GM23248 (cell line): ENCODE measurements around the gene SEC31B. TPM values are rescaled to one million over a fixed set of nuclear protein-coding genes. Genes with fewer than 3 reads are reported as not detected.

Experiments used
- DNase-seq: peaks from one replicate; pipeline ENCODE4 v3.0.0-alpha.2; 2015
- H2AFZ ChIP-seq: fragments of 200-600 bp; sonication (generic); 2 replicates; pipeline ENCODE4 v1.6.1; 2016; ENCODE audit warnings: antibody characterized with exemption
- H3F3A ChIP-seq: fragments of 200-600 bp; sonication (generic); 2 replicates; pipeline ENCODE4 v1.6.1; 2016; ENCODE audit warnings: mild to moderate bottlenecking, antibody characterized with exemption, mixed run types; ENCODE audit not compliant: insufficient read depth
- H3K27ac ChIP-seq: fragments of 200-600 bp; sonication (generic); 2 replicates; pipeline ENCODE4 v1.5.1; 2016; ENCODE audit warnings: mild to moderate bottlenecking
- H3K27me3 ChIP-seq: fragments of 200-600 bp; sonication (generic); replicated peaks from 2 replicates; pipeline ENCODE4 v1.6.1; 2016; ENCODE audit warnings: mild to moderate bottlenecking; ENCODE audit not compliant: insufficient read depth
- H3K36me3 ChIP-seq: fragments of 200-600 bp; sonication (generic); 2 replicates; pipeline ENCODE4 v1.6.1; 2016; ENCODE audit warnings: low read depth, mild to moderate bottlenecking
- H3K4me1 ChIP-seq: fragments of 200-600 bp; sonication (generic); 2 replicates; pipeline ENCODE4 v1.6.1; 2016; ENCODE audit warnings: mild to moderate bottlenecking; ENCODE audit not compliant: insufficient read depth
- H3K4me2 ChIP-seq: fragments of 200-600 bp; sonication (generic); one replicate; pipeline ENCODE4 v1.6.1; 2016; ENCODE audit warnings: mild to moderate bottlenecking; ENCODE audit not compliant: unreplicated experiment
- H3K4me3 ChIP-seq: fragments of 200-600 bp; sonication (generic); 2 replicates; pipeline ENCODE4 v1.5.1; 2016; ENCODE audit warnings: mild to moderate bottlenecking
- H3K79me2 ChIP-seq: fragments of 200-600 bp; sonication (generic); 2 replicates; pipeline ENCODE4 v1.6.1; 2016; ENCODE audit warnings: mild to moderate bottlenecking; ENCODE audit not compliant: insufficient read depth
- H3K9ac ChIP-seq: fragments of 200-600 bp; sonication (generic); 2 replicates; pipeline ENCODE4 v1.6.1; 2016; ENCODE audit warnings: mild to moderate bottlenecking
- H3K9me2 ChIP-seq: fragments of 200-600 bp; sonication (generic); 2 replicates; pipeline ENCODE4 v1.6.1; 2016; ENCODE audit warnings: mixed run types, mild to moderate bottlenecking, moderate library complexity; ENCODE audit not compliant: insufficient read depth
- H3K9me3 ChIP-seq: fragments of 200-600 bp; sonication (generic); one replicate; pipeline ENCODE4 v1.6.1; 2017; ENCODE audit warnings: low read depth
- H4K20me1 ChIP-seq: fragments of 200-600 bp; sonication (generic); 2 replicates; pipeline ENCODE4 v1.6.0; 2016; ENCODE audit not compliant: insufficient read depth
- EZH2 ChIP-seq: fragments of 200-600 bp; sonication (generic); IDR thresholded peaks from 2 replicates; pipeline ENCODE4 v1.6.1; 2018; ENCODE audit warnings: antibody characterized with exemption, mild to moderate bottlenecking; ENCODE audit not compliant: insufficient read depth, poor library complexity, severe bottlenecking
- EZH2phosphoT487 ChIP-seq: fragments of 200-600 bp; sonication (generic); IDR thresholded peaks from 2 replicates; pipeline ENCODE4 v1.6.1; 2018; ENCODE audit warnings: antibody characterized with exemption, moderate library complexity, mild to moderate bottlenecking, low read depth; ENCODE audit not compliant: insufficient read depth
- WGBS, 2 experiments: methylation state at CpG; one replicate each; pipeline ENCODE4 v1.1.6; 2015 to 2017; ENCODE audit warnings: low lambda C conversion rate in 2 of 2, low coverage in 1 of 2; ENCODE audit errors: missing lambda C conversion rate in 2 of 2; 5-methylcytosine and 5-hydroxymethylcytosine counted together
- in situ Hi-C: fragments of 300-500 bp; cut with MboI; formaldehyde crosslinking; loops from 2 replicates; pipeline ENCODE4 v1.15.0; 2020
- polyA plus RNA-seq: library from polyadenylated mRNA; unstranded; fragments of >200 nt; fragmentation: Nextera tagmentation; extraction: Ambion mirVana; gene quantifications from 2 replicates; pipeline ENCODE4 v1.2.1, GENCODE V29; 2016
- total RNA-seq: library from RNA; depleted of rRNA; stranded (reverse); fragments of >200 nt; shearing (Covaris generic); gene quantifications from 2 replicates; pipeline ENCODE4 v1.2.3, GENCODE V29; 2014

Gene SEC31B
- total and polyA plus RNA-seq, 2 experiments from 2014 or later = 2.5 to 4.5 TPM

- Histone ChIP-seq H3K9ac (no peak overlapping the region), H2AFZ (no peak overlapping the region), H3K4me1 (no peaks in the 10 kb centered on the region), H3K4me2 (no peak overlapping the region), H3F3A (no peaks in the 10 kb centered on the region), H3K27ac (no peak overlapping the region), H3K79me2 (no peaks in the 10 kb centered on the region), H3K9me2 (no peaks in the 10 kb centered on the region), H3K4me3 (no peak overlapping the region), H3K36me3 (peaks cover 12% of the 10 kb centered on the region; the same call in 1 of the 2 replicates), H4K20me1 (no peaks in the 10 kb centered on the region), H3K27me3 (no peaks in the 10 kb centered on the region), H3K9me3 (no peaks in the 10 kb centered on the region)
- WGBS, 2 experiments = 50 to 59% methylated on average over 5 of the region's 5 CpGs
- DNase-seq = no peak
- in situ Hi-C loops = loop anchor here (10.0 kb wide), 1 partner anchor 323 kb away; no protein-coding TSS in a partner anchor
- TF ChIP-seq EZH2 (no peak), EZH2phosphoT487 (no peak)
Measured at GRCh38 chr10:100551738-100552137, 32.1 kb upstream of the SEC31B start.

- in situ Hi-C loops = loop anchor here (10.0 kb wide), 1 partner anchor 324 kb away; no protein-coding TSS in a partner anchor
- no peaks in the 10 kb centered on the region for H4K20me1 ChIP-seq
- peaks cover 12% of the 10 kb centered on the region; the same call in 1 of the 2 replicates for H3K36me3 ChIP-seq
- no peak overlapping the region for H2AFZ ChIP-seq
- H3K4me2 ChIP-seq = no peak overlapping the region
- TF ChIP-seq EZH2 = no peak
- no peak for TF ChIP-seq EZH2phosphoT487
- no peaks in the 10 kb centered on the region for H3K9me3 ChIP-seq
- H3K27ac ChIP-seq = no peak overlapping the region
- DNase-seq = no peak
- 59 to 66% methylated on average over 4 of the region's 4 CpGs for WGBS, 2 experiments
- H3K9me2 ChIP-seq = no peaks in the 10 kb centered on the region
- no peaks in the 10 kb centered on the region for H3K27me3 ChIP-seq
- no peaks in the 10 kb centered on the region for H3K4me1 ChIP-seq
- no peaks in the 10 kb centered on the region for H3K79me2 ChIP-seq
- no peaks in the 10 kb centered on the region for H3F3A ChIP-seq
- H3K4me3 ChIP-seq = no peak overlapping the region
- no peak overlapping the region for H3K9ac ChIP-seq
Measured at GRCh38 chr10:100551196-100551595, 31.5 kb upstream of the SEC31B start.

- H3K4me3 ChIP-seq = no peak overlapping the region
- 0 out of 2 replicates have a peak, but pooled peaks cover 4% of the 10 kb centered on the region for H4K20me1 ChIP-seq
- DNase-seq = no peak
- H3F3A ChIP-seq = no peaks in the 10 kb centered on the region
- H3K4me1 ChIP-seq = no peaks in the 10 kb centered on the region
- H3K9ac ChIP-seq = no peak overlapping the region
- H2AFZ ChIP-seq = no peak overlapping the region
- H3K9me3 ChIP-seq = no peaks in the 10 kb centered on the region
- H3K9me2 ChIP-seq = no peaks in the 10 kb centered on the region
- H3K79me2 ChIP-seq = peaks cover 18% of the 10 kb centered on the region; the same call in 1 of the 2 replicates
- in situ Hi-C loops = no loop called here
- H3K36me3 ChIP-seq = peaks cover 37% of the 10 kb centered on the region; the same call in 1 of the 2 replicates
- no peak overlapping the region for H3K4me2 ChIP-seq
- H3K27ac ChIP-seq = no peak overlapping the region
- 89 to 92% methylated on average over 5 of the region's 5 CpGs for WGBS, 2 experiments
- no peaks in the 10 kb centered on the region for H3K27me3 ChIP-seq
- no peak for TF ChIP-seq EZH2phosphoT487
- TF ChIP-seq EZH2 = no peak
Measured at GRCh38 chr10:100544950-100545349, 25.3 kb upstream of the SEC31B start.

- H3K4me2 ChIP-seq = peak overlapping the region; percentile 95
- in situ Hi-C loops = no loop called here
- WGBS, 2 experiments = 69 to 85% methylated on average over 4 of the region's 4 CpGs
Measured at GRCh38 chr10:100537475-100537874, 17.8 kb upstream of the SEC31B start.

More at GRCh38 chr10:100537475-100537874, 17.8 kb upstream of the SEC31B start:
- no peak overlapping the region for H3K27ac ChIP-seq
- H3K9me2 ChIP-seq = no peaks in the 10 kb centered on the region
- DNase-seq = no peak
- no peaks in the 10 kb centered on the region for H3K27me3 ChIP-seq
- TF ChIP-seq EZH2 (no peak), EZH2phosphoT487 (no peak)
- H3K4me3 ChIP-seq = peak overlapping the region; percentile 93
- H3K4me1 ChIP-seq = peaks cover 19% of the 10 kb centered on the region
- peak overlapping the region; percentile 82 for H3K9ac ChIP-seq
- no peak overlapping the region for H2AFZ ChIP-seq
- peaks cover 8% of the 10 kb centered on the region; the same call in 1 of the 2 replicates for H3K36me3 ChIP-seq
- 0 out of 2 replicates have a peak, but pooled peaks cover 7% of the 10 kb centered on the region for H4K20me1 ChIP-seq
- H3K79me2 ChIP-seq = peaks cover 70% of the 10 kb centered on the region
- H3F3A ChIP-seq = no peaks in the 10 kb centered on the region
- no peaks in the 10 kb centered on the region for H3K9me3 ChIP-seq
